Keratinocyte (primary cell): ENCODE data around the gene ARHGAP28. TPM values are rescaled to one million over a fixed set of nuclear protein-coding genes. Genes with fewer than 3 reads are reported as not detected.

Experiments
- DNase-seq: peaks from one replicate; pipeline ENCODE4 v3.0.0-alpha.2; 2011; ENCODE audit warnings: low read depth, missing footprints, low spot score
- FAIRE-seq: peaks from 2 replicates; lab custom pipeline; 2011; peaks lifted over from hg19 to GRCh38; lab: Jason Lieb, UNC
- H2AFZ ChIP-seq: 2 replicates; pipeline ENCODE4 v1.6.0; 2012; ENCODE audit warnings: low read length, control low read depth, inconsistent platforms; ENCODE audit not compliant: control insufficient read depth
- H3K27ac ChIP-seq: 2 replicates; pipeline ENCODE4 v1.5.1; 2011; ENCODE audit warnings: low read length; ENCODE audit not compliant: control insufficient read depth, insufficient read depth
- H3K27me3 ChIP-seq: 3 replicates; pipeline ENCODE4 v1.6.0; 2011; ENCODE audit warnings: low read length; ENCODE audit not compliant: control insufficient read depth, insufficient read depth; ENCODE audit errors: extremely low read depth
- H3K36me3 ChIP-seq, 2 experiments: 2 replicates in 1 of 2; 3 replicates in 1 of 2; pipeline ENCODE4 v1.5.1; 2011; ENCODE audit warnings: low read length in 2 of 2, mild to moderate bottlenecking in 1 of 2; ENCODE audit not compliant: control insufficient read depth in 2 of 2, insufficient read depth in 2 of 2; ENCODE audit errors: extremely low read depth in 1 of 2
- H3K4me1 ChIP-seq: 3 replicates; pipeline ENCODE4 v1.5.1; 2011; ENCODE audit warnings: low read length; ENCODE audit not compliant: control insufficient read depth, insufficient read depth; ENCODE audit errors: extremely low read depth
- H3K4me2 ChIP-seq: 3 replicates; pipeline ENCODE4 v1.6.0; 2011; ENCODE audit warnings: low read depth, low read length; ENCODE audit not compliant: control insufficient read depth, insufficient read depth; ENCODE audit errors: extremely low read depth
- H3K4me3 ChIP-seq, 3 experiments: fragments of 200-600 bp in 1 of 3; sonication (generic) in 1 of 3; 2 replicates in 2 of 3; 3 replicates in 1 of 3; pipeline ENCODE4 v1.5.1; 2011 to 2016; ENCODE audit warnings: low read length in 3 of 3, mild to moderate bottlenecking in 3 of 3, control low read depth in 2 of 3, inconsistent platforms in 1 of 3, low read depth in 1 of 3, mixed read lengths in 1 of 3, mixed run types in 1 of 3, moderate library complexity in 1 of 3; ENCODE audit not compliant: control insufficient read depth in 2 of 3, insufficient read depth in 2 of 3; ENCODE audit errors: extremely low read depth in 1 of 3
- H3K79me2 ChIP-seq: 2 replicates; pipeline ENCODE4 v1.6.0; 2012; ENCODE audit warnings: low read length; ENCODE audit not compliant: control insufficient read depth, insufficient read depth
- H3K9ac ChIP-seq: 3 replicates; pipeline ENCODE4 v1.6.0; 2011; ENCODE audit warnings: low read length; ENCODE audit not compliant: control insufficient read depth, insufficient read depth; ENCODE audit errors: extremely low read depth
- H3K9me1 ChIP-seq: 3 replicates; pipeline ENCODE4 v1.6.0; 2011; ENCODE audit warnings: low read length; ENCODE audit not compliant: control insufficient read depth, insufficient read depth; ENCODE audit errors: extremely low read depth
- H3K9me3 ChIP-seq: 2 replicates; pipeline ENCODE4 v1.5.1; 2012; ENCODE audit warnings: low read depth, low read length; ENCODE audit not compliant: control insufficient read depth
- H4K20me1 ChIP-seq: 3 replicates; pipeline ENCODE4 v1.6.0; 2011; ENCODE audit warnings: low read length; ENCODE audit not compliant: control insufficient read depth, insufficient read depth; ENCODE audit errors: extremely low read depth
- CTCF ChIP-seq, 3 experiments: IDR thresholded peaks in 1 of 3; conservative IDR thresholded peaks in 1 of 3; optimal IDR thresholded peaks in 1 of 3; 2 replicates in 2 of 3; 3 replicates in 1 of 3; pipeline versions ENCODE3 to v1.5.1; 2011; ENCODE audit warnings: low read length in 3 of 3, mild to moderate bottlenecking in 3 of 3, moderate library complexity in 2 of 3, control low read depth in 1 of 3, inconsistent platforms in 1 of 3; ENCODE audit not compliant: insufficient read depth in 2 of 3; ENCODE audit errors: extremely low read depth in 1 of 3
- EZH2 ChIP-seq: IDR thresholded peaks from one replicate; pipeline ENCODE4 v1.6.1; 2012; ENCODE audit warnings: inconsistent platforms, mild to moderate bottlenecking, low read length, moderate library complexity
- dilution Hi-C: fragments of 300-500 bp; cut with MboI; formaldehyde crosslinking; loops from one replicate; pipeline ENCODE4 v1.7.0; 2020; ENCODE audit warnings: low sequenced_read_pairs; ENCODE audit not compliant: extremely low pct_ligation_motif_present
- polyA plus RNA-seq, 5 experiments: library from polyadenylated mRNA; depleted of rRNA in 3 of 5; stranded (reverse) in 3 of 5; stranded (forward) in 1 of 5; unstranded in 1 of 5; fragments of >200 nt; gene quantifications; 1 replicate in 1 of 5; 2 replicates in 3 of 5; 3 replicates in 1 of 5; pipeline versions ENCODE4 v1.2.1 to v1.2.3, GENCODE V29; 2011 to 2012; ENCODE audit warnings: missing spikeins in 2 of 5, low read depth in 1 of 5, low replicate concordance in 1 of 5

Gene ARHGAP28
- polyA plus RNA-seq, 1 donor (not counting 4 experiments of a cell fraction or from before 2014, with no cell fraction given), result 0.43 TPM

DNA sequence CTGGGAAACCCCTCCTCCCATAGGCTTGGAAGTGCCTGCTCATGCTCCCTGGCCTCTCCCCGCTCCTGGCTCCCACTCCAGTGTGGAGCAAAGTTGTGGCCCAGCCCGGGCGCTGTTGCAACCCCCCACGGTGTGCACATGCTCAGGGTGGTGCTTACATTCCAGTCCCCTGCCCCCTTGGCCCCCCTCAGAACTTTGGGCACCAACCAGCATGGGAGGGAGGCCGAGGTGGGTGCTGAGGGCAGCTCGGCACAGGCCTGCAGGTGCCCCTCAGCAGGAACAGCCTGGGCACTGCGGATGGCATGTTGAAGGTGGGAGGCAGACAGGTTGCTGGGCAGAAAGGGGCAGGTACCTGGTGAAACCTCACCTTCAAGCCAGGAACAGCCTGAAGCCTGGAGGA is 125.3 kb downstream of the ARHGAP28 start:
- H3K9ac ChIP-seq, result no peak overlapping the region
- H3K9me1 ChIP-seq, result no peaks in the 10 kb centered on the region
- no peaks in the 10 kb centered on the region for H3K9me3 ChIP-seq
- no peak overlapping the region for H3K4me3 ChIP-seq
- no peaks in the 10 kb centered on the region for H3K4me1 ChIP-seq
- H3K4me2 ChIP-seq, result no peak overlapping the region
- no peak overlapping the region for H2AFZ ChIP-seq
- H4K20me1 ChIP-seq, result no peaks in the 10 kb centered on the region
- dilution Hi-C loops, result no loop called here
- FAIRE-seq (no peak), DNase-seq (no peak)
- H3K27ac ChIP-seq, result no peak overlapping the region
- TF ChIP-seq EZH2 (no peak), CTCF (optimal IDR thresholded peaks at IDR 0.05 in 1 of 3, IDR thresholded peaks at IDR 0.05 in 1 of 3, conservative IDR thresholded peaks at IDR 0.05 in 1 of 3; ENCODE audit: extremely low read depth in 1 of 3, insufficient read depth in 2 of 3, low read length in 3 of 3) (no peak)
- H3K36me3 ChIP-seq, result no peaks in the 10 kb centered on the region
- H3K27me3 ChIP-seq, result no peaks in the 10 kb centered on the region
- H3K79me2 ChIP-seq, result no peaks in the 10 kb centered on the region

GRCh38 chr18:6855767-6856166 is 126.3 kb downstream of the ARHGAP28 start:
- Histone ChIP-seq H3K36me3 (no peaks in the 10 kb centered on the region), H2AFZ (no peak overlapping the region), H3K4me3 (no peak overlapping the region), H3K4me2 (no peak overlapping the region), H4K20me1 (no peaks in the 10 kb centered on the region), H3K27ac (no peak overlapping the region), H3K79me2 (no peaks in the 10 kb centered on the region), H3K4me1 (no peaks in the 10 kb centered on the region), H3K9me1 (no peaks in the 10 kb centered on the region), H3K27me3 (no peaks in the 10 kb centered on the region), H3K9ac (no peak overlapping the region), H3K9me3 (no peaks in the 10 kb centered on the region)
- TF ChIP-seq CTCF (optimal IDR thresholded peaks at IDR 0.05 in 1 of 3, IDR thresholded peaks at IDR 0.05 in 1 of 3, conservative IDR thresholded peaks at IDR 0.05 in 1 of 3; ENCODE audit: extremely low read depth in 1 of 3, insufficient read depth in 2 of 3, low read length in 3 of 3) (no peak), EZH2 (no peak)
- dilution Hi-C loops, result no loop called here
- FAIRE-seq (no peak), DNase-seq (no peak)
